ELF-1 (cell line): Measurements from ENCODE around the gene KRTAP5-6.
"Not testable (repeated sequence)": the region's sequence is repeated elsewhere in the genome, so short reads cannot be mapped to it uniquely, and the experiment has no call there.

Source experiments
- DNase-seq: peaks from one replicate; pipeline ENCODE4 v3.0.0-alpha.2; 2016; ENCODE audit warnings: low read depth, low spot score

The KRTAP5-6 gene

DNA sequence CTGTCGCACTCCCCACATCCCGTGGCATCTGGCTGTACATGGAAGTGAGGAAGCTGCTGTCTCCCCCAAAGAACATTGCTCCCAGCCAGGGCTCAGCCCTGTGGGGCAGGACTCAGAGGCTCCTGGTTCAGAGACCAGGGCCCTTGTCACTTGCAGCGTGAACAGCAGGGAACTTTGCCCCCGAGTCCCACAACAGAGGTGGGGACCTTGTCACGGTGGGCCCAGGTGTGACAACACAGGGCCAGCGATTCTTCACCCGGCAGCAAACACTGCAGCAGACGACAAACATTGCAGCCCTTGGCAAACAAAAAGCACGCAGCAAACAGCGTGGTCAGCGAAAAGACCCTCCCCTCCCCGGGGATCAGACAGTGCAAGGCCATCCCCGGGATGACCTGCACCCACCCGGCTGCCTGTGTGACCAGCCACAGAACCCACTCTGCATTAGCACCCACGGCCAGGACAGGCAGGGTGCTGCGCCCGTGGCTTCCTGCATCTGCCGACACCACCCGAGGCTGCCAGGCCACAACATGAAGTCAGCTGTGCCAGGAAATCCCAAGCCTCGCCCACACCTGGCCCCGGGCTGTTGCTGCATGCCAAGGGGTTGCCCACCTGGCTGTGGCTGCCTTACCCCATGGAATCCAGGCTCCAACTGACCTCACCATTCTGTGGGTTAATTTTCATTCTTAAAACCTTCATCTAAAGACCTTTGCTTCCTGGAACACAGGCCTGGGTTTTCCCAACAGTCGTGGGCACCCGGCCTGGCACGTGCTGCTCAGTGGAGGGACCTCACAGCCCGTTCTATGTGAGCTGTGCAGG is 35.3 kb upstream of the KRTAP5-6 start:
- DNase-seq = not testable (repeated sequence)

DNA sequence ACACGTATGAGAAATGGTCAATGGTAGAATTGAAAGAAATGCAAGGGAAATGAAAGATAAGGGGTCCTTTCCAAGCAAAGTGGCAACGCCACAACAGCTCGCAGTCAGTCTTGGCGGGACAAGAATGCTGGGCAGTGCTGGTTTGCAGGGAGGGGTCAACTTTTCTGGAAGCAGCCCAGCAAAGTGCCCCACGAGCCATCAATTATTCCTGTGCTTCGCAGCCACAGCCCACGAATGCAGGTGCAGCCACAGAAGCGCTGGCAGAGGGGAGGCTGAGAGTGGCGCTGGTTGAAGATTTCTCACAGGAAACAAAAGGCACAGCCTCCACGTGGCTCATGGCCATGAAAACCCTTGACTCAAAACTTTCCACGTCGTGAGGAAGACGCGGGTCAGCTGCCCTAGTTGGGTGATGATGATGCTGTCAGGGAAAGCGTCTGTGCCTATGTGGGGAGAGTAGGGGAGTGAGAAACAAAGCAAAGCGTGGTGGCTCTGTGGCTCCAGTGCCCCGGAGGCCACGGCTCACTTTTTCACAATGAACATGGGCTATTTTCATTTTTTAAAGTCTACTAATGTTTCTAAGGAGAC is 34.2 kb upstream of the KRTAP5-6 start:
- not testable (repeated sequence) for DNase-seq

DNA sequence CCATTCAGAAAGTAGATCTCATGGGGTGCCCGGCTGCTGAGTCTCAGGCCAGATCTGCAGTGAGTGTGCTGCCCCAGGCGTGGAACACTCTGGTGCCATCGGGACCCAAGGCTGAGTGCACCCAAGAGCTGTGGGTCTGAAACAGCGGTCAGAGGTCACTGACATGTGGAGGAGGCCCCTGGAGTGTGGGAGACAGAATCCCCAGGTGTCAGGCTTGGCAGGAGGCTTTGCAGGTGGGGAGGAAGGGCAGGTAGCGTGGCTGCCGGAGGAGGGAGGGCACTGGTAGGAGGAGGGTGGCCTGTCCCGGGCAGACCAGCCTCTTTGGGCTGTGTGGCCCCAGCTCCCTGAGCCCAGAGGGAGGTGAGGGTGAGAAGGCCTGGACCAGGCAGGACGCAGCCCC is 31.7 kb upstream of the KRTAP5-6 start:
- no peak for DNase-seq

DNA sequence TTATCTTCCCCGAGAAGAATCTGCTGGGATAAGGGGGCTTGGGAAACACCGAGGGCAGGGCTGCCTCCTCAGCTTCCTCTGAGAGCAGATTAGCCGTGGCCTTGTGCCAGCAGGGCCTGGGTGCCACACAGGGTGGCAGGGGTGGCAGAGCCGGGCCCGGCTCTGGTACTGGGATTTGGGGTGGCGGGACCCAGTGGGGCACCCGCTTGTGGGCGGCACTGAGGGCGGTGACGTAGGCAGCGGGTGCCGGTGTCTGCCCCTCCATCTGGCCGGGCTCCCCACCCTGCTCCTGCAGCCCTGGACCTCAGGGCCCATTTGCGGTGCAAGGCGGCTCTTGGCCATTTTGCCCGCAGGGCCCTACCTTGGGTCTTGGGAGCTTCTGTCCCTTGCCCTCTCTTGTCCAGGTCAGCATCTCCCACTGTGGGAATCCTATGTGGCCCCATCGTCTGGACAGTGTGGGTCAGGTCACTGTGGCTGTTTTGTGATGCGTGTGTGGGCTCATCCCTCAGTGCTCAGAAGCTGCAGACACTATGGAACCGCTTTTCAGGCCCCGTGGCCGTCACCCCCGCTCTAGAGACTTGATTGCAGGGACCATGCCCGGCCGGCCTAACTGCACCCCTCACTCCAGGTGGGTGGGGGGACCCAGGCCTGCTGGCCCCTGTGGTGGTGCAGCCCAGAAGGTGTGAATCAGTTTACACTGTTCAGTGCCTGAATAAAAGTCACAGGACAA is 29.7 kb upstream of the KRTAP5-6 start:
- no peak for DNase-seq

DNA sequence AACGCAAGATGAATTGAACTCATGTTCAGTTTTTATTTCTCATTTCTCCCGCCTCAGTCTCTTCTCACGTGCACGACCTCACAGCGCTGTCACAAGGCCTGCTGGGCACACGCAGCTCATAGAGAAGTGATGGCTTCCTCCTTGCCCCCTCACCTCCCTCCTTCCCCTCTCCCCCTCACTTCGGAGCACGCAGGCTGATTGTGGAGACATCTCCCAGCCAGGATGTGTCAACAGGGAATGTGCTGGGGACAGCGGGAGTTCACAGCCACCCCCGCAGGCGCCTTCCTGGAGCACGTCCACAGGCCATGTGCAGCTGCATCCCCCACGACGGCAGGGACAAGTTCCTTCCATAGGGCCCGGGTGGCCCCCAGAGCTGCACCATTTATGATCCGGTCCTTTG is 29.1 kb upstream of the KRTAP5-6 start:
- no peak for DNase-seq

DNA sequence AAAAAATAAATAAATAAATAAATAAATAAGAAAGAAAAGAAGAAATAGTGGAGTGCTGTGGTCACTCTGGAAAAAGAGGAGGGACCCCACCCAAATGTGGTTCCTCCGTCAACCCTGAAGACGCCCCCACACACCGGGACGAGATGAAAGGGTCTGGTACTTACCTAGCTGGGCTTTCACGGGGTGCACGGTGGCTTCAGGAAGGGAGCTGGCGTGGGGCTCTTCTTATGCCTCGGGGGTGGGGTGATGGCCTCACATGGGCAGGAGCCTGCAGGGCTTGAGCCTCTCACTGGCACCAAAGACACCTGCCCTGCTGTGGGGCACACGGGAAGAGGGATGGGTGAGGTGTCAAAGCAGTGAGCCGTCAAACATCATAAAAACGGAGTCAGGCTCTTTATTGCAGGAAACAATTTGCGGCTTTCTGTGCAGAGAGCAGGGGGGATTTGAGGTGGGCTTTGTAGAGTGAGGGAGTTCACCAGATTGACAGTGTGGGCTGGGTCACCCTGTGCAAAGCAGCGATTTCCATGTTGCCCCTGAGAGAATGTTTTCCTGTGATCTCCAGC is 28.0 kb upstream of the KRTAP5-6 start:
- no peak for DNase-seq

DNA sequence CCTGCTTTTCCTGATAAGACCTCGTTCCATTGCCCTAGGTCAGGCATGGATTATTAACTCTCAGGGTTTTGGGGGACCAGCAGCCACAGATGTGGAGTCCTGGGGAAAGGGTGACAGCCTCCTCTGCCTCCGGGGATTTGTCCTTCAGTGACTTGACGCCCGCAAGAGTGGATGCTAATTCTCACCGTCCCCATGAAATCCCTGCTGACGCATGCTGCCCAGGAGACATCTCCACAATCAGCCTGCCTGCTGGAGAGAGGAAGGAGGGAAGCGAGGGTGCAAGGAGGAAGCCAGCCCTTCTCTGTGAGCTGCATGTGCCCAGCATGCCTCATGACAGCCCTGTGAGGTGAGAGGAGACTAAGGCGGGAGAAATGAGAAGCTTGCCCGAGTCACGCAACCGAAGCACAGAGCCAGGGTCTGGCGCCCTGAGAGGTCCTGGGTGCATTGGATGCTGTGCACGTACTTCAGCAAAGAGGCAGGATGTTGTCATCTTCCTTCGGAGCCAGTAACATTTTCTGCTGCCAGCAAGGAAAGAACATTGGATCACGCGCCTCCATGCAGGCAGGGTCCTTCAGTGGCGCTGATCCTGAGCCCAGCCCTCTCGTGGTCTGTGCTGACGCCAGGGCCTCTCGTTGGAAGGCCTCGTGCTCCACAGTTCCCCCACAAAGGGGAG is 27.3 kb upstream of the KRTAP5-6 start:
- DNase-seq = no peak

DNA sequence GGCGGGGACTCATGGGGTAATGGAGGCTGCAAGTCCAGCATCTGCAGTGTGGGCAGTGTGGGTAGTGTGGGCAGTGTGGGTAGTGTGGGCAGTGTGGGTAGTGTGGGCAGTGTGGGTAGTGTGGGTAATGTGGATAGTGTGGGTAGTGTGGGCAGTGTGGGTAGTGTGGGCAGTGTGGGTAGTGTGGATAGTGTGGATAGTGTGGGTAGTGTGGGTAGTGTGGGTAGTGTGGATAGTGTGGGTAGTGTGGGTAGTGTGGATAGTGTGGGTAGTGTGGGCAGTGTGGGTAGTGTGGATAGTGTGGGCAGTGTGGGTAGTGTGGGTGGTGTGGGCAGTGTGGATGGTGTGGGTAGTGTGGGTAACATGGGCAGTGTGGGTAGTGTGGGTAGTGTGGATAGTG is 26.5 kb upstream of the KRTAP5-6 start:
- not testable (repeated sequence) for DNase-seq

DNA sequence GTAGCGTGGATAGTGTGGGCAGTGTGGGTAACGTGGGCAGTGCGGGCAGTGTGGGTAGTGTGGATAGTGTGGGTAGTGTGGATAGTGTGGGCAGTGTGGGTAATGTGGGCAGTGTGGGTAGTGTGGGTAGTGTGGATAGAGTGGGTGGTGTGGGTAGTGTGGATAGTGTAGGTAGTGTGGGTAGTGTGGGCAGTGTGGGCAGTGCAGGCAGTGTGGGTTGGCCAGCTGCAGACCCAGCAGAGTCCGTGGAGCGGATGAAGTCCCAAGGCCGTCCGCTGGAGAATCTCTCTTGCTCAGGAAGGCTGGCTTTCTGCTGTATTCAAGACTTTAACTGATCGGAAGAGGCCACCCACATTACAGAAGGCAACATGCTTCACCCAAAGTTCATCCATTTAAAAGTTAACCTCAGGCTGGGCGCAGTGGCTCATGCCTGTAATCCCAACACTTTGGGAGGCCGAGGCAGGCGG is 26.1 kb upstream of the KRTAP5-6 start:
- no peak for DNase-seq

DNA sequence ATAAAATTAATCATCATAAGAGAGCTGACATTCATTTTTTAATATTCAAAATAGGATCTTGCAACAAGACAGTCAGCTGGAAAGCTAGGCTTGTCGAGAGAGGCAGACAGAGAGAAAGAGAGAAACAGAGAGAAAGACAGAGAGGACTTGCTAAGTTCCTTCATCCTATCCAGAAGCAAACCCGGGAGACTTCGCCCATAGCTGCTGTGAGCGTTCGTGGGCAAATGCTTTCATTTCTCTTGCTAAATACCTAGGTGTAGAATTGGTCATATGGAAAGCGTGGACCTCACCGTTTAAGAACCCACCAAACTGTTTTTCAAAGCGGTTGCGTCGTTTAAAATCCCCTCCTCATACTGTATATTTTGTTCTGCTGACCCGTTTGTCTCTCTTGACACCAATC is 25.3 kb upstream of the KRTAP5-6 start:
- DNase-seq = no peak

DNA sequence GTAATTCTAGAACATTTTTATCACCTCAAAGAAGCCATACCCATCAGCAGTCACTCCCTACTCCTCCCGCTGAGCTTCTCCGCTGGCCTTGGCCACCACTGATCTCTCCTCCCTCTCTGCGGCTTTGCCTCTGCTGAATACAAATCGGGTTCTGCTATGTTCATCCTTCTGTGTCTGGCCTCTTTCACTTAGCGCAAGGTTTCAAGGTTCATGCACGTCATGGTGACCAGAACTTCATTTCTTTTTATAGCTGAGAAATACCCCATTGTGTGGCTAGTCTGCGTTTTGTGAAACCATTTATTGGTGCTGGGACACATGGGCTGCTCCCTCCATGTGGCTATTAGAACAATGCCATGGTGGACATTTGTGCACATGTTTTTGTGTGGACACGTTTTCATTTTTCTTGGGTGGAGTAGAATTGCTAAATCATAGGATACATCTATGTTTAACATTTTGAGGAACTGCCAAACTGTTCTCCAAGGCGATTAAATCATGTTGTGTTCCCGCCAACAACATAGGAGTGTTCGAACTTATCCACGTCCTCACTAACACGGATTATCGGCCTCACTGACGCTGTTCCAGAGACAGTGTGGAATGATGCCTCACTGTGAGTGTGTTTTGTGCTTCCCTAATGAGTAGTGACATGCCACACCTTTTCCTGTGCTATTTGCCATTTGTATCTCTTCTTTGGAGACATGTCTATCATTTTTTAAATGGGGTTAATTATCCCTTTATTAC is 24.2 kb upstream of the KRTAP5-6 start:
- DNase-seq = no peak

DNA sequence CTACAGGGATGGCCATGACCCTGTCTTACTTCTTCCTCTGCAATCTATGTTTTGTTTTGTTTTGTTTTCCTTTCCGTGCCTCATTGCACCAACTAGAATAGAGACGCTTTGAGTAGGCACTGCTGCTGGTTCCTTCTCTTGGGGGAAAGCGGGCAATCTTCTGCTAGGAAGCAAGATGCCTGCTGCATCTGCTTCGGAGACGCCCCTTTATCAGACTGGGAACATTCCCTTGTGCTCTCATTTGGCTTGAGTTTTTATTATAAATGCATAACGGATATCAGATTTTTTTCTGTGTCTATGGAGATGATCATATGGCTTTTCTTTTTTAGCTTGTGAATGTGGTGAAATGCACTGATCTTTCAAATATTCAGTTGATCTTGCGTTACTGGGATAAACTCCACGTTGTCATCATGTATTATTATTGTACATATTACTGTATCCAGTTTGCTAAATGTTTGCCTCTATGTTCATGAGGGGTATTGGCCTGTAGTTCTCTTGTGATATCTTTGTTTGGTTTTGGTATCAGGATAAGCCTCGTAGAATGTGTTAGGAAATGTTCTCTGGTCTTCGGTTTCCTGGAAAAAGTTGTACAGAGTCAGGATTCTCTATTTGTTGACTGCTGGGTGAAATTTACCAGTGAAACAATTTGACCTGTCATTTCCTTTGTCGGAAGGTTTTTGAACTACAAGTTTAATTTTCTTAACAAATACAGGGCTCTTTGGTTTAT is 23.4 kb upstream of the KRTAP5-6 start:
- no peak for DNase-seq

DNA sequence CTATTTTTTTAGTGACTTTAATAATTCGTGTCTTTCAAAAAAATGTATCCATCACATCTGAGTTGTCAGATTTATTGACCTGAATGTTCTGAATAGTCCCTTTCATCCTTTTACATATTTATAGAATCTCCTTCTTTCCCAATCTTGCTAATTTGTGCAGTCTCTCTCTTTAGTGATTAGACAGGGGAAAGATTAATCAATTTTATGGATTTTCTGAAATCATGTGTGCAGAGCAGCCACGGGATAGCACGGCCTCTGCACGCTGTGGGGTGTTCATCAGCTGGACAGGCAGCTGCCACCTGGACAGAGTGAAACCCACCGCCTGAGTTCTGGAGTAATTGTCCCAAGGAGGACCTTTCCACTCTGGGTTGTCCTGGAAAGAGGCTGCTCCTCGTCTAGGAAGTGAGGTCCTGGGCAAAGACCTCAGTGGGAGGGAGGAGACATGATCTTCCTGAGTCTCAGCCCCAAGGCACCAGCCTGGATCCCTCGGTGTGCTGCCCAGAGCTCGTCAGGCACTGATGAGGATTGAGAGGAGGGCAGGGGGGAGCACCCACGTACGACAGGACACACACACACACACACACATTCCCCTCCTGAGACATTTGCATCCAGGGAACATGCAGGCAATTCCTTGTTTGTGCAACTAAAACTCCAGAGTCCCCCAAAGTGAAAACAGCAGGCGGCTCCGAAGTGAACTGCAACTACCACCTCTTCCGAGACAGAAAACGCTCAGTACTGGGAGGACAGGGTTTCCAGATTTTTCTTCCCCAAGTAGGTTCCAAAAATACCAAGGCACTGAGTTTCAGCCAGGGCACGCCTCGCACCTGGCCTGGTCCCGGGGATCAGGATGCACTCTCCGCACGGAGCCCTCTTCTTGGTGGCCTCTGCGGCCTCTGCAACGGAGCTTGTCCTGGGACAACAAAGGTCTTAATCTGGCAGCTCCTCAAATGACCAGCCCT is 22.5 kb upstream of the KRTAP5-6 start:
- DNase-seq = no peak

DNA sequence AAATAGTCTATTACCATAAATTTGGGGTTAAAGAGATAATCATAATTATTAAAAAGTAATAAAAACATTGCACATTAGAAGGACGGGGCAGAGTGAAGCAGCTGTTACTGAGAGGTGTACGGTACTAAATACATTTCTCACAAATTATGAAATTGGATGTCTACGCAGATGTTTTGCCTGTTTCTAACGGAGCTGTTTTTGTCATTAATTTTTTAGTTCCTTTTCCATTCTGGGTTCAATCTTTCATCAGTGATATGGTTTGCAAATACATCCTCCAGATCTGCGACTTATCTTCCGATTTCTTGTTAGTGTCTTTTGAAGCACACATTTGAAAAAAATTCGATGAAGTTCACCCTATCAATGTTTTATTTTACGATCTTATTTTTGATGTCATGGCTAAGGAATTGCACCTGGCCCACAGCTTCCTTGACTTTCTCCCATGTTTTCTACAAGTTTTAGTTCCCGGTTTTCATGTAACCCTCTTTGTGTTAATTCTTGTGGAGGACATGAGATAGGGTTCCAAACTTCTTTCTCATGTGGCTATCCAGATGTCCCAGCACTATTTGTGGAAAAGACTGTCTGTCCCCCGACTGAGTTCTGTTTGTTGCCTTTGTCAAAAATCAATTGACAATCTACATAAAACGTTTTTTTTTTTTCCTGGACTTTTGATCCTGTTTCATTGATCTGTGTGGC is 21.3 kb upstream of the KRTAP5-6 start:
- no peak for DNase-seq

DNA sequence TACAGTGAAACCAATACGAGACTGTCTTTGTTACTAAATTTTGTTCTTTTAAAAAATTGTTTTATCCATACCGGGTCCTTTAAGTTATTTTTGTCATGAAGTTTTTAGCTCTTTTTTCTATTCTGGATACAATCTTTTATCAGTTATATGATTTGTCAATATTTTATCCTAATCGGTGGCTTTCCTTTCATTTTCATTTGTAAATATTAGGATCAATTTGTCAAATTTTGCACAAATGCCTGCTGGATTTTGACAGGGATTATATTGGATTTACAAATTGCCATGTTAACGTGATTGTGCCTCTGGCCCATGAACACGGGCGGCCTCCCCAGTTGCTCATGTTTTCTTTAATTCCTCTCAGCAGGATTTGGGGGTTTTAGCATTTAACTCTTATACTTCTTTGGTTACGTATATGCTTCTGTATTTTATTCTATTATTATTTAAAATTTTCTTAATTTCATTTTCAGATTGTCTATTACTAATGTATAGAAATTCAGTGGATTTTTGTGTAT is 20.7 kb upstream of the KRTAP5-6 start:
- DNase-seq = no peak

DNA sequence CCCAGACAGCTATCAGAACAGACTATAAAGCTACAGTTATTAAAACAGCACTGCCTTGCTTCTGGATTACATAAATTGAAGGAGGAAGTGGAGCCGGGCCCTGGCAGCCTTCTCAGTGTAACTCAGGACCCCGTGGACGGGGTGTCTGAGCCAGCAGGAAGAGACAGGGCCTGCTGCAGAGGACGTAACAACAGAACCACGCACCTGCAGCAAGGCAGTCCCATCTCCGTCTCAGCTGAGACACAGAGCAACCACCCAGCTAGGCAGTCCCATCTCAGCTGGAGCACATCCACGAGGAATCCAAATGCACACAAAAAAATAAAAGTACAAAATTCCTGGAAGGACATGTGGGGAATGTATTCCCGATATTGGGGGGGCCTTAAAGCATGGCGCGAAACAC is 17.1 kb upstream of the KRTAP5-6 start:
- DNase-seq = no peak

DNA sequence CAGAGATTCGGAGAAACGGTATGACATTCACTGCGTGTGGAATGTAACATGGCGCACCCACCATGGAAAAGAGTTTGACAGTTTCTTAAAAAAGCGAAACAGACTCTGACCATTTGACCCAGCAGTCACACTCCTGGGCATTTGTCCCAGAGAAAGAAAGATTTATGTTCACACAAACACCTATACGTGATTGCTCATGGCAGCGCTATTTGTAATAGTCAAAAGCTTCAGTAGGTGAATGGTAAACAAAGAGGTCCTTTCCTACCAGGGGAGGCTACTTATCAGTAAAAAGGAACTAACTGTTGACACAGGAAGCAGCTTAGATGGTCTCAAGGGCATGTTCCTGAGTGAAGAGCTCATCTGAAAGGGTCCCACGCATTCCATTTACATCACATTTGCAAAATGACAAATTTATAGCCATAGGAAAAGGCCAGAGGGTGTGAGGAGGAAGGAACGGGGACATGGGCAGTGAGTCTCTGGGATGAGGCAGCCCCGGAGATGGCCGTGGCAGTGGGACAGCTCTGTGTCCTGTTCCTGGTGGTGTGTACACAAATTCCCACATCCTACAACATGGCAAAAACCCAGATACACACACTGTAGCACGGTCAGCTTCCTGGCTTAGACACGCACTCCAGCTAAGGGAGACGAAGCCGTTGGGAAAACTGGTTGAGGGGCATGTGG is 14.6 kb upstream of the KRTAP5-6 start:
- no peak for DNase-seq

DNA sequence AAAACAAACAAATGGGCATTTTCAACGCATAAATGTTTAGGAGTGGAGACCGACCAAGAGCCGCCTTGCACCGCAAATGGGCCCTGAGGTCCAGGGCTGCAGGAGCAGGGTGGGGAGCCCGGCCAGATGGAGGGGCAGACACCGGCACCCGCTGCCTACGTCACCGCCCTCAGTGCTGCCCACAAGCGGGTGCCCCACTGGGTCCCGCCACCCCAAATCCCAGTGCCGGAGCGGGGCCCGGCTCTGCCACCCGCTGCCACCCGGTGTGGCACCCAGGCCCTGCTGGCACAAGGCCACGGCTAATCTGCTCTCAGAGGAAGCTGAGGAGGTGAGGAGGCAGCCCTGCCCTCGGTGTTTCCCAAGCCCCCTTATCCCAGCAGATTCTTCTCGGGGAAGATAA is 13.8 kb upstream of the KRTAP5-6 start:
- DNase-seq = not testable (repeated sequence)
